ENCODE data around the gene TRAF2. TPM values are rescaled to one million over a fixed set of nuclear protein-coding genes. Genes with fewer than 3 reads are reported as not detected.

Gene TRAF2
- total RNA-seq, 1 donor: 6.2 TPM

DNA sequence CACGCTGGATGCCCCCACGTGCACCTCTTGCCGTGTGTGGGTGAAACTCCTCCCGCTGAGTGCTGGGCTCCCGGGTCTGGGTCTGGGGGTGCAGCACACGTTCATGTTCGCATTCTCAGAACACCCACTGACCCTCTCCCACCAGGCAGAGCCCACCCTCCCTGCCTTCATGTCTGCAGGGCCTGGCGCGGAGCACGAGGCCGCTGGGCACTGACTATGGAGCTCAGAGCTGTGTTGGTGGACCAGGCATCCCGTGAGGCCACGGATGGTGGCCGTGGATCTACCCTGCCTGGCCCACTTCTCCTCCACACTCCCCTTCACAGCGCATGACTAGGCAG, 74.6 kb downstream of the TRAF2 start:
- TF ChIP-seq, protein P1, sequence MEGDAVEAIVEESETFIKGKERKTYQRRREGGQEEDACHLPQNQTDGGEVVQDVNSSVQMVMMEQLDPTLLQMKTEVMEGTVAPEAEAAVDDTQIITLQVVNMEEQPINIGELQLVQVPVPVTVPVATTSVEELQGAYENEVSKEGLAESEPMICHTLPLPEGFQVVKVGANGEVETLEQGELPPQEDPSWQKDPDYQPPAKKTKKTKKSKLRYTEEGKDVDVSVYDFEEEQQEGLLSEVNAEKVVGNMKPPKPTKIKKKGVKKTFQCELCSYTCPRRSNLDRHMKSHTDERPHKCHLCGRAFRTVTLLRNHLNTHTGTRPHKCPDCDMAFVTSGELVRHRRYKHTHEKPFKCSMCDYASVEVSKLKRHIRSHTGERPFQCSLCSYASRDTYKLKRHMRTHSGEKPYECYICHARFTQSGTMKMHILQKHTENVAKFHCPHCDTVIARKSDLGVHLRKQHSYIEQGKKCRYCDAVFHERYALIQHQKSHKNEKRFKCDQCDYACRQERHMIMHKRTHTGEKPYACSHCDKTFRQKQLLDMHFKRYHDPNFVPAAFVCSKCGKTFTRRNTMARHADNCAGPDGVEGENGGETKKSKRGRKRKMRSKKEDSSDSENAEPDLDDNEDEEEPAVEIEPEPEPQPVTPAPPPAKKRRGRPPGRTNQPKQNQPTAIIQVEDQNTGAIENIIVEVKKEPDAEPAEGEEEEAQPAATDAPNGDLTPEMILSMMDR (IDR thresholded peaks at IDR 0.05; ENCODE audit: extremely low read depth, low read depth, low read length): no peak
- DNase-seq (ENCODE audit: insufficient read length, low spot score, missing footprints): no peak
- H2AFZ ChIP-seq (ENCODE audit: low read length): no peak overlapping the region
- H3K79me2 ChIP-seq (ENCODE audit: insufficient read depth, low read length): no peaks in the 10 kb centered on the region
- H3K4me2 ChIP-seq (ENCODE audit: insufficient read depth, low read length): no peak overlapping the region
- H3K4me3 ChIP-seq (ENCODE audit: insufficient read depth, low read length): no peak overlapping the region
- no peaks in the 10 kb centered on the region for H3K4me1 ChIP-seq (ENCODE audit: insufficient read depth, low read length)
- H3K9me3 ChIP-seq (ENCODE audit: low read depth, low read length): no peaks in the 10 kb centered on the region
- H4K20me1 ChIP-seq (ENCODE audit: insufficient read depth, low read length): no peaks in the 10 kb centered on the region
- no peaks in the 10 kb centered on the region for H3K36me3 ChIP-seq (ENCODE audit: insufficient read depth, low read length)
- peaks cover under 1% of the 10 kb centered on the region for H3K27me3 ChIP-seq (ENCODE audit: insufficient read depth, low read length)
- H3K27ac ChIP-seq (ENCODE audit: low read depth, low read length): no peak overlapping the region

DNA sequence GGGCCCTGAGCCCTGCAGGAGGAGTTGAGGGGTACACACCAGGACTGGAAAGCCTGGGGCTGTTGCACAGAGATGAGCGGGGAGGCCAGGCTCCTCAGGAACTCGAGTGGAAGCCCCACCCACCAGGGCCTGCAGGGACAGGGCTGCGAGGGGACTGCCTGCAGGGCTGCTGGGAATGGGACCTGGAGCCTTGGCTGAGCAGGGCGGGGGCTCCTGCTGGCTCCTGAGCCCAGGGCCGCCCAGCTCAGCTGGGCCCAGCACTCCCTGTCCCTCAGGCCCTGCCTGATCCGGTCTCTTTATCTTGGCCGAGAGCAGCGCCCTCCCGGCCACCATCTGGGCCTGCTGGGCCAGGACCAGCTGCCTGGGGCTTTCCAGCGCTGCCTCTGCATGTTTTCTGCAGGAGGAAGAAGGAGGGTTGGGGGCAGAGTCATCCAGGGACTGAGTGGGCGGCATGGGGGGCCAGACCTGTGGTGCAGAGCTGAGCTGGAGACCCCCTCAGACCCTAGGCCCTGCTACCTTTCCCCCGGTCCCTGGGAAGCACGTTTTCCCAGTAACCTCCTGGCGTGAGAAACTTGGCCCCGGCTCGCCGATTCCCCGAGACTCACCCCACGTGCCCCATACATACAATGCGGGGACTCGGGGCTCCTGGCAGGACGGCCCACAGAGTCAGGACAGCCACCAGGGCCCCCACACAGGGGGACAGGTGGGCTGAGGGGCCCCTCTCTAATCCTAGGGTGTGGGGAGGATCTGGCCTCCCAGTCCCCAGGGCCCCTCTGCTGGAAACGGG, 75.2 kb downstream of the TRAF2 start:
- Histone ChIP-seq H3K27ac (ENCODE audit: low read depth, low read length) (no peak overlapping the region), H3K36me3 (ENCODE audit: insufficient read depth, low read length) (no peaks in the 10 kb centered on the region), H3K27me3 (ENCODE audit: insufficient read depth, low read length) (peaks cover 2% of the 10 kb centered on the region), H4K20me1 (ENCODE audit: insufficient read depth, low read length) (no peaks in the 10 kb centered on the region), H3K4me2 (ENCODE audit: insufficient read depth, low read length) (no peak overlapping the region), H3K9me3 (ENCODE audit: low read depth, low read length) (no peaks in the 10 kb centered on the region), H3K79me2 (ENCODE audit: insufficient read depth, low read length) (no peaks in the 10 kb centered on the region), H3K4me3 (ENCODE audit: insufficient read depth, low read length) (no peak overlapping the region), H2AFZ (ENCODE audit: low read length) (no peak overlapping the region), H3K4me1 (ENCODE audit: insufficient read depth, low read length) (no peaks in the 10 kb centered on the region)
- peak; percentile 96 for DNase-seq (ENCODE audit: insufficient read length, low spot score, missing footprints)
- TF ChIP-seq, protein P1 (IDR thresholded peaks at IDR 0.05; ENCODE audit: extremely low read depth, low read depth, low read length): no peak

DNA sequence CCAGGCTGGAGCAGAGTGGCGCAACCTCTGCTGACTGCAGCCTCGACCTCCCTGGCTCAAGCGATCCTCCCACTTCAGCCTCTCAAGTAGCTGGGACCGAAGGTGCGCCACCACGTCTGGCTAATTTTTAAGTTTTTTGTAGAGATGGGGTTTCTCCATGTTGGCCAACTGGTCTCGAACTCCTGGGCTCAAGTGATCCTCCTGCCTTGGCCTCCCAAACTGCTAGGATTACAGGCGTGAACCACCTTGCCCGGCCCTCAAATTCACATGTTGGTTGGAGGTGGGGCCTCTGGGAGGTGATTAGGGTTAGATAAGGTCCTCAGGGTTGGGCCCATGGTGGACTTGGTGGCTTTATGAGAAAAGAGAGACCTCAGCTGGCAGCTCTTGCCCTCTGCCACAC, 75.8 kb downstream of the TRAF2 start:
- no peak overlapping the region for H3K4me2 ChIP-seq (ENCODE audit: insufficient read depth, low read length)
- no peaks in the 10 kb centered on the region for H3K36me3 ChIP-seq (ENCODE audit: insufficient read depth, low read length)
- no peaks in the 10 kb centered on the region for H3K4me1 ChIP-seq (ENCODE audit: insufficient read depth, low read length)
- TF ChIP-seq, protein P1 (IDR thresholded peaks at IDR 0.05; ENCODE audit: extremely low read depth, low read depth, low read length): no peak
- H3K9me3 ChIP-seq (ENCODE audit: low read depth, low read length): no peaks in the 10 kb centered on the region
- H3K79me2 ChIP-seq (ENCODE audit: insufficient read depth, low read length): no peaks in the 10 kb centered on the region
- H2AFZ ChIP-seq (ENCODE audit: low read length): no peak overlapping the region
- no peak for DNase-seq (ENCODE audit: insufficient read length, low spot score, missing footprints)
- no peak overlapping the region for H3K4me3 ChIP-seq (ENCODE audit: insufficient read depth, low read length)
- H3K27ac ChIP-seq (ENCODE audit: low read depth, low read length): no peak overlapping the region
- H4K20me1 ChIP-seq (ENCODE audit: insufficient read depth, low read length): no peaks in the 10 kb centered on the region
- peaks cover 2% of the 10 kb centered on the region for H3K27me3 ChIP-seq (ENCODE audit: insufficient read depth, low read length)

DNA sequence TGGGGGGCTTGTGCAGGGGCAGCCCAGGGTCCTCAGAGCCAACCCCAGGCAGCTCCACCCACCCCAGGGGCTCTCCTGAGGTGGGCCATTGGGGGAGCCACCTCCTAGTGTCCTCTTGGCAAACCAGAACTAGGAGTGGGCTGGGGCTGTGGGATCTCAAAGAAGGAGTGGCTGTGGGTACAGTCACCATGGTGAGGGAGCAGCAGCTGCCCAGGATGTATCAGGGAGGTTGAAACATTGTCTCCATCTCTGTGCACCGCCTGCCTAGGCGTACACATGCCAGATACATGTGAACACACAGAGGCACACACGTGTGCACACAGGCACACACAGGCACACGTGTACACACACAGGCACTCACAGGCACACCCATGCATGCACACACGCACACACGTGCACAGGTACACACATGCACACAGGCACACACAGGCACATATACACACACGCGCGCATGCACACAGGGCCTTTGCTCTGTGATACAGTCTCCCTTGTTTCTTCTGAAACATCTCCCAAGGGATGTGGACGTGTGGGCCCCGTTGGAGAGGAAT, 76.5 kb downstream of the TRAF2 start:
- Histone ChIP-seq H3K79me2 (ENCODE audit: insufficient read depth, low read length) (no peaks in the 10 kb centered on the region), H4K20me1 (ENCODE audit: insufficient read depth, low read length) (no peaks in the 10 kb centered on the region), H2AFZ (ENCODE audit: low read length) (no peak overlapping the region), H3K4me2 (ENCODE audit: insufficient read depth, low read length) (no peak overlapping the region), H3K4me3 (ENCODE audit: insufficient read depth, low read length) (no peak overlapping the region), H3K36me3 (ENCODE audit: insufficient read depth, low read length) (no peaks in the 10 kb centered on the region), H3K27ac (ENCODE audit: low read depth, low read length) (no peak overlapping the region), H3K27me3 (ENCODE audit: insufficient read depth, low read length) (peaks cover 2% of the 10 kb centered on the region), H3K9me3 (ENCODE audit: low read depth, low read length) (no peaks in the 10 kb centered on the region), H3K4me1 (ENCODE audit: insufficient read depth, low read length) (no peaks in the 10 kb centered on the region)
- TF ChIP-seq, protein P1 (IDR thresholded peaks at IDR 0.05; ENCODE audit: extremely low read depth, low read depth, low read length): no peak
- DNase-seq (ENCODE audit: insufficient read length, low spot score, missing footprints): no peak
